GM19438 (cell line): ENCODE data around the gene TLL2.

Experiments used
- ATAC-seq: cut with Tn5 transposase; IDR thresholded peaks from one replicate; pipeline ENCODE4 v1.9.1; 2021; ENCODE audit warnings: low read depth; ENCODE audit not compliant: unreplicated experiment

The TLL2 gene

DNA sequence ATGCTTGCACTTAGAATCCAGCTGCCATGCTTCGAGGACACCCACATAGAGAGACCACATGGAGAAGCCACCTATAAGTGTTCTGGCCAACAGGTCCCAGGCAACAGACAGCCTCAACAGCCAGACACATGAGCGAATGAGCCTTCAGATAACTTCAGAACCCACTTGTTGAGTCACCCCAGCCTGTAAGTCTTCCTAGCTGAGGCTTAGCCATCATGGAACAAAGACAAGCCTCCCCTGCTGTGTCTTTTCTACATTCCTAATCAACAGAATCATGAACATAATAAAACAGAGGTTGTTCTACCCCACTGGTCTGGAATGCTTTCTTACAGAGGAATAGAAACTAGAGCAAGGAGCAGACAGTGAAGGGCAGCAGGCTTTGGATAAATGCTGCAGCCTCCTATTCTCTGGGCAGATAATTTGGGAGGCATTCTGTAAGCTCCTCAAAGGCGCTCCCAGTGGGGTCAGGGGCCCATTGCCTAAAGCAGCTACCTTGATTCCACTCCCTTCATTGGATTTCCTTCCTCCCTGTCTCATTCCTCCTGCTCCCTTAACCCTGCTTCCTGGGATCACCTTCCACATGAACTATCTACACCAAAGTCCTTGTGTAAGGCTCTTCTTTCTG lies 4.6 kb downstream of the TLL2 start:
- ATAC-seq, result no peak

DNA sequence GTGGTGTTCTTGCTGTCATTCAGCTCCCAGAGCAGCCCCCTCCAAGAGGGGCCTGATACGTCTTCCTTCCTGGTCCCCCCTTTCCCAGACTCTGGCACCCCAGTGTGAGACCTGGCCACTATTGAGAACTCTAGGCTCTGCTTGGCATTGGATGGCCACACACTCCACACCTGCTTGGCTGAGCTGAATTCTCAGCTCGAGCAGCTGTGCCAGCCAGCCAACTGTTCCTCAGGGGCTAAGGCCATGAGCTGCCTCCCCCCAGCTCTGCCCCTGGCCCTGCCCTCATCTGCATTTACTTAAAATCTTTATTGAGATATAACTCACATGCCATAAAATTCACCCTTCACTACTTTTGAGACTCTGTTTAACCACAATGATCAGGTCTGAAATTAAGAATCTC lies 6.7 kb downstream of the TLL2 start:
- ATAC-seq, result no peak

- ATAC-seq, result no peak
Measured at GRCh38 chr10:96505150-96506136, 8.3 kb downstream of the TLL2 start.

DNA sequence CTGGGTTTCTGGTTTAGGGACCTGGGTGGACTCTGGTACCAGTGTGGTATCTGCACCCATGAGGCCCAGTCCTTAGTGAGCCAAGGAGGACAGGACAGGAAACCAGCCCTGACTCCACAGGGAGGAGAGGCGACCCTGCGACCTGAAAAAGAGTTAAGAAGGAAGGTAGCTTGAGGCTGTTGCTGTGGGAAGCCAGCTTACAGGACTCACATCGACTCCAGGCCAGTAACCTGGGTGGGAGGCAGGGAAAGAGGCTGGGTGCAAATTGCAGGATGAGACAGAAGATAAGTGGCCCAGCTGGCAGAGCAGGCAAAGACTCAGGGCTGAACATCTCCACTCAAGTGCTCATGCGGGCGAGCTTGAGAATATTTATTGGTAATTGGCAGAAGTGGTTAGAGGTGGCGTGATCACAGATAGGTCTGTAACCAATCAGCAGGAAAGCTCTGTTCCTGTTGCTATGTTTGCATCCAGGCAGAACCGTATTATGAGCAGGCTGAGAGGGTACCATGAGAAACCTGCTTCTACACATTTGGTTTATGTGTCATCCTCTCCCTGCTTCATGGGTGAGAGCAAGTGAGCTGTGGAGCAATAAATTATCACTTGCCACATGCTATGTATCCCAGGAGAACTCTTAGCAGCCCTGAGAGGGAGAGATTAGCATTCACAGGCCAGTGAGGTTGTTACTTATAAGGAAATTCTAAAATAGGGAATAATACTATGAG lies 11.0 kb downstream of the TLL2 start:
- ATAC-seq, result no peak

- no peak for ATAC-seq
Measured at GRCh38 chr10:96501985-96502384, 11.7 kb downstream of the TLL2 start.

DNA sequence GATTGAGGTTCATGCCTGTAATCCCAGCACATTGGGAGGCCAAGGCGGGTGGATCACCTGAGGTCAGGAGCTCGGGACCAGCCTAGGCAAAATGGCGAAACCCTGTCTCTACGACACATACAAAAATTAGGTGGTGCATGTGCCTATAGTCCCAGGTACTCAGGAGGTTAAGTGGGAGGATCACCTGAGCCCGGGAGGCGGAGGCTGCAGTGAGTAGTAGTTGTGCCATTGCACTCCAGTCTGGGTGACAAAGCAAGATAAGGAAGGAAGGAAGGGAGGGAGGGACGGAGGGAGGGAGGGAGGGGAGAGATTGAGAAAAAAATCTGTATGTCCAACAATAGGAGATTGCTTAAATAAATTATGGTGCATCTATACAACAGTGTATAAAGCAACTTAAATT lies 13.2 kb downstream of the TLL2 start:
- no peak for ATAC-seq

DNA sequence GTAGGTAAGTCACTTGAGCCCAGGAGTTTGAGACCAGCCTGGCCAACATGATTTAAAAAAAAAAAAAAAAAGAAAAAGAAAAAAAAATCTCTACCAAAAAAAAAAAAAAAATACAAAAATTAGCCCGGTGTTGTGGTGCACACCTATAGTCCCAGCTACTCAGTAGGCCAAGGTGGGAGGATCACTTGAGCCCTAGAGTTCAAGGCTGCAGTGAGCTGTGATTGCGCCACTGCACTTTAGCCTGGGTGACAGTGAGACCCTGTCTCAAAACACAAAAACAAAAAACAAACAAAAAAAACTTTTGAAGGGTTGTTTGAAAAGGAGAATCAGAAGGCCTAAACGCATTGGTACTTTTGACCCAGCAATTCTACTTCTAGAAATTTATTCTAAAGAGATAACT lies 13.7 kb downstream of the TLL2 start:
- no peak for ATAC-seq

DNA sequence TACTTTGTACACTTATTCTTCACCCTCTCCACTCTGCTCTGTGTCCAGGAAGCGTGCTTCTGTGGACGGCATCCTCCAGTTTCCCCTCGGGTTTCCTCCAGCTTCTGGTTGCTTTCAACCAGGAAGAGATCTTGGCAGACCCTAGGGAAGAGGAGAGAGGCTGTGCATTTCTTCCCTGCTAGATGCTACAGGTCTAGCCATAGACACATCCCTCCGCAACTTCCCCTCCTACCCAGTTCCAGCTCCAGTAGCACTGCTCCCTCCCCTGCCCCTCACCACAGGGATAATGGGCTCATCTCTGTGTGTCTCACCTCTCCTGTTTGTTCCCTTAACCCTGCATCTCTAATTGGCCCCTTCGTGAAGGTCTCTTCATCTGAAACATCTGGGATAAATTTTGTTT lies 16.3 kb downstream of the TLL2 start:
- no peak for ATAC-seq

GRCh38 chr10:96496281-96496925 lies 17.3 kb downstream of the TLL2 start:
- ATAC-seq, result no peak

DNA sequence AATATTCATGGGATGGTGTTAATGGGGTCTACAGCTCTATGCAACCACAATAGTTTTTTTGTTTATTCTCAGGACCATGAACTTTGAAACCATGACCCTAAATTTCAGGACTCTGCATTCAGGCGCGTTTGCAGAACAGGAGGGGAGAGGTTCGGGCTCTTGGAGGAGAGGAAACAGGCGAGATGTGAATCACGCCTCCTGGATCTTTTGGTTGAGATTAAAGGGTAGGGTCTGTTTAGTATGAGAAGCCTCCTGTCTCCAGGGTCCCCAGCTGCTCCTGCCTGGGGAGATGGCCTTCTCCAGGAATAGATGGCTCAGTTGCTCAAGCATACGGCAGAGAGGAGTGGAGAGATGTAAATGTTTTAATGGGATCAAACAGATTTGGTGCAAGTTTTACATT lies 18.2 kb downstream of the TLL2 start:
- ATAC-seq, result no peak

DNA sequence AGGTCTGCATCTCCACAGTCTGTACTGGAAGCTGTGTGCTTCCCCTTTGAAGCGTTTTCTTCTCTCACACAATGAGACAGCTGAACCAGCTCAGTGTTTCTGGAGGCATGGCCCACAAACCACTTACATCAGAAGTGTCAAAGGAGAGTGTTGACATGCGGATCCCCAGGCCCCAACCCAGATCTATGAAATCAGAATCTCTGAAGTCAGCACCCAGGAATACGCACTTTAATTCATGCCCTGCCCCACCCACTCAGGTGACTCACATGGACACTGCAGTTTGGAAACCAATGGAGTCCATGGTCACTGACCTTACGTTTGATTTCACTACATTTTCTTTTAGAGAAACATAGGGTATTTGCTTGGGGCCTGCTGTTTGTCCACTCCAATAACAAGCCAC lies 19.0 kb downstream of the TLL2 start:
- ATAC-seq, result no peak

- ATAC-seq, result no peak
Measured at GRCh38 chr10:96493871-96494525, 19.7 kb downstream of the TLL2 start.

DNA sequence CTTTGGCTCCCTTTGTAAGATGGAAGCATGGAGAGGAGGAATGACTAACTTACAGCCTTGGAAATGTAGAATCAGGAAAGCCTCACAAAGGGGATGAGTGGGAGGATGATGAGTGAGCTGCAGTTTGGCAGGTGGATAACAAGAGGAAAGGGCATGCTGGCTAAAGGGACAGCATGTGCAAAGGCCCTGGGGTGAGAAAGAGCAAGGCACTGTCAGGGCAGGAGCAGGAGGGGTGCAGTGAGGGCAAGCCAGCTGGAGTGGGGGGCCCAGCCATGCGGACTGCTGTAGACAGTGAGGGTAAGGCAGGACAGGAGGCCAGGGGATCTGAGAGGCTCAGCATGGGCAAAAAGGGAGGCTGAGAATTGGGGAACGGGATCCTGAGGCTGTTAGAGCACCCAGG lies 20.5 kb downstream of the TLL2 start:
- ATAC-seq, result no peak

DNA sequence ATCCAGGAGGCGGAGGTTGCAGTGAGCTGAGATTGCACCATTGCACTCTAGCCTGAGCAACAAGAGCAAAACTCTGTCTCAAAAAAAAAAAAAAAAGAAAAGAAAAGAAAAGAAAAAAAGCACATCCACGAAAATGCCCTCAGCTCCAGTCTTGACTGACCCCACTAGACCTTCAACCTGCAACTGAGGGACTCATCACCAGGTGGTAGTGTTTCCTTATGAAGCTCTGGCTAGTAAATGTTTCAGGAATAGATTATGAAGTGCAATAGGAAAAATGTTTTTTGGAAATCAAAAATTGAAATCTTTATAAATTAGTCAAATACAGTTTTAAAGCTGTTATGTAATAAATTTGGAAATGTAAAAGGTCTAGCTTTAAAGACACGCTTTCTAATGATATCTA lies 22.4 kb downstream of the TLL2 start:
- no peak for ATAC-seq

GRCh38 chr10:96488161-96488935 lies 25.4 kb downstream of the TLL2 start:
- no peak for ATAC-seq

DNA sequence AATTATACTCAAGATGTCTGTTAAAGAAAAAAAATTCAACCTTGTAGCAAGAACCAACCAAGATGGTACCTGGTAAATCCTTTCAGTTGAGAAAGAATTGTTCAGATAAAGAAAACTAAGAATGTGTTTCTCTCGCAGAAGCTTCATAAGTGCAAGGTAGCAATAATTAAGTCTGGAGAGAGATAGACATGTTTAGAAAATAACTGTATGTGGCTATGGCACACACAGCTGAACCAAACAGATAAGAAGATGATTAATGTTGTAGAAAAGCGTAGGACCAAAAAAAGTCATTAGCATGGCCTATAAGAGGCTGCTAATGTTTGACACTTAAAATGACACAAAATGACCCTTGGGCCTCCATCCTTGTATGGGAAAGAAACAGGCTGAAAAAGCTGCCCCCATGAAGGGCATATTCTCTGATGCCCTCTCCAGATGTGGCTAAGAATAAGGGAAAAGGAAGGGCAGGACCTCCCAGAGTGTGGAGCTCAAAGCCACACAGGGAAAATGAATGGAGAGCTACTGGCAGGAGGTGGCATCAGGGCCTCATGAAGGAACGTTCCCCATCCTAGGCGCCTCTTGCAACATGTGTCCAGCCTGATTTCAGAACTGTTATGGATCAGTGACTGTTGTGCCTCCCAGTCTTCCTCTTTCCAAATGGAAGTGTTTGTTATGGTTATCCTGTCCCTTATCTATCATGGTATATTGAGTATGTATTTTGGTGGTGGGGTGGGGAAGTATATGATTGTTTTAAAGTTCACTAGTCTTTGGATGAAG lies 30.7 kb downstream of the TLL2 start:
- ATAC-seq, result no peak

GRCh38 chr10:96478355-96478754 lies 35.4 kb downstream of the TLL2 start:
- ATAC-seq, result no peak

GRCh38 chr10:96473866-96474265 lies 39.9 kb downstream of the TLL2 start:
- ATAC-seq, result no peak
